HepG2 (cell line): ENCODE results near the gene HPCAL1. TPM values are rescaled to one million over a fixed set of nuclear protein-coding genes. Genes with fewer than 3 reads are reported as not detected.

Experiments used
- ATAC-seq: fragments of 200-7000 bp; cut with Tn5 transposase; 3 replicates; pipeline ENCODE4 v1.9.1; 2020; ENCODE audit warnings: mild to moderate bottlenecking, moderate library complexity
- BruUV-seq: library from RNA; stranded (reverse); fragments of 400-500 nt; replicated peaks from 2 replicates; lab custom pipeline; 2021; lab: Mats Ljungman, UMichigan
- CTCF ChIA-PET: fragments of 300-600 bp; formaldehyde crosslinking; extraction: SDS; loops from one replicate; lab custom pipeline; 2021; ENCODE audit warnings: low total read pairs, inconsistent platforms, low intra/inter-chr PET ratio; lab: Yijun Ruan, JAX
- POLR2A ChIA-PET: fragments of 350-600 bp; sonication (Branson Sonifier 250); formaldehyde crosslinking; loops from one replicate; lab custom pipeline; 2020; ENCODE audit warnings: antibody characterized with exemption, inconsistent platforms; lab: Yijun Ruan, JAX
- DNase-seq: peaks from one replicate; pipeline ENCODE4 v3.0.0-alpha.2; 2015; ENCODE audit warnings: low spot score
- FAIRE-seq: peaks from 3 replicates; lab custom pipeline; 2011; peaks lifted over from hg19 to GRCh38; lab: Jason Lieb, UNC
- H2AFZ ChIP-seq: one replicate; pipeline ENCODE4 v1.6.1; 2011; ENCODE audit warnings: low read length, inconsistent platforms
- H3K27ac ChIP-seq: fragments of 300-600 bp; 3 replicates; pipeline ENCODE4 v1.8.0; 2011; ENCODE audit warnings: mixed run types, mild to moderate bottlenecking, mixed read lengths, low read length, inconsistent platforms; ENCODE audit not compliant: insufficient read depth; ENCODE audit errors: extremely low read length
- H3K27me3 ChIP-seq, 2 experiments: fragments of 200-600 bp in 1 of 2; 2 replicates in 1 of 2; 3 replicates in 1 of 2; pipeline versions ENCODE4 v1.6.0 to v1.8.0; 2011; ENCODE audit warnings: low read length in 2 of 2, mild to moderate bottlenecking in 2 of 2, moderate library complexity in 2 of 2, inconsistent platforms in 1 of 2; ENCODE audit not compliant: insufficient read depth in 2 of 2, control insufficient read depth in 1 of 2
- H3K36me3 ChIP-seq, 2 experiments: fragments of 200-600 bp in 1 of 2; replicated peaks in 1 of 2; 2 replicates in 1 of 2; 3 replicates in 1 of 2; pipeline versions ENCODE4 v1.5.1 to v1.8.0; 2011; ENCODE audit warnings: low read length in 2 of 2, inconsistent platforms in 1 of 2; ENCODE audit not compliant: insufficient read depth in 2 of 2, control insufficient read depth in 1 of 2
- H3K4me1 ChIP-seq: 2 replicates; pipeline ENCODE4 v1.5.1; 2012; ENCODE audit warnings: low read length, inconsistent platforms; ENCODE audit not compliant: insufficient read depth
- H3K4me2 ChIP-seq: 2 replicates; pipeline ENCODE4 v1.6.0; 2011; ENCODE audit warnings: low read depth, low read length, inconsistent platforms
- H3K4me3 ChIP-seq, 3 experiments: fragments of 200-600 bp in 1 of 3; sonication (generic), shearing (Covaris generic) in 1 of 3; replicated peaks in 1 of 3; 2 replicates each; pipeline ENCODE4 v1.5.1; 2011 to 2016; ENCODE audit warnings: low read length in 3 of 3, inconsistent platforms in 2 of 3, low read depth in 2 of 3, mild to moderate bottlenecking in 2 of 3, control low read depth in 1 of 3, mixed read lengths in 1 of 3; ENCODE audit not compliant: insufficient read depth in 1 of 3
- H3K79me2 ChIP-seq: one replicate; pipeline ENCODE4 v1.6.1; 2011; ENCODE audit warnings: low read length, inconsistent platforms; ENCODE audit not compliant: insufficient read depth
- H3K9ac ChIP-seq: 2 replicates; pipeline ENCODE4 v1.6.0; 2011; ENCODE audit warnings: mild to moderate bottlenecking, low read depth, low read length, inconsistent platforms; ENCODE audit not compliant: insufficient read depth
- H3K9me3 ChIP-seq: 2 replicates; pipeline ENCODE4 v1.5.1; 2012; ENCODE audit warnings: mild to moderate bottlenecking, low read length
- H4K20me1 ChIP-seq: 2 replicates; pipeline ENCODE4 v1.6.0; 2011; ENCODE audit warnings: inconsistent platforms, mild to moderate bottlenecking, low read length, moderate library complexity; ENCODE audit not compliant: insufficient read depth
- ATAD3A ChIP-seq: sonication (generic); formaldehyde crosslinking; IDR thresholded peaks from 2 replicates; pipeline ENCODE4 v1.4.0; 2020; ENCODE audit warnings: missing genetic modification reagents
- CREM ChIP-seq, 2 experiments: sonication (generic) in 1 of 2; formaldehyde crosslinking in 1 of 2; IDR thresholded peaks; 2 replicates each; pipeline versions ENCODE4 v1.4.0 to v1.6.1; 2016 to 2020; ENCODE audit warnings: antibody characterized with exemption in 1 of 2, mild to moderate bottlenecking in 1 of 2, missing genetic modification reagents in 1 of 2
- GFI1 ChIP-seq: sonication (generic); formaldehyde crosslinking; IDR thresholded peaks from 2 replicates; pipeline ENCODE4 v1.5.0; 2020; ENCODE audit warnings: missing genetic modification reagents, mild to moderate bottlenecking, borderline replicate concordance
- ONECUT2 ChIP-seq: sonication (generic); formaldehyde crosslinking; IDR thresholded peaks from 2 replicates; pipeline ENCODE4 v1.4.0; 2020; ENCODE audit warnings: missing genetic modification reagents
- REL ChIP-seq: sonication (generic); formaldehyde crosslinking; conservative IDR thresholded peaks from 2 replicates; pipeline ENCODE4 v1.8.0; 2022; ENCODE audit warnings: mild to moderate bottlenecking, missing genetic modification reagents, moderate library complexity
- SALL1 ChIP-seq: sonication (generic); formaldehyde crosslinking; IDR thresholded peaks from 2 replicates; pipeline ENCODE4 v1.8.0; 2022; ENCODE audit warnings: mild to moderate bottlenecking, missing genetic modification reagents
- ZNF121 ChIP-seq: sonication (generic); formaldehyde crosslinking; IDR thresholded peaks from 2 replicates; pipeline ENCODE4 v1.5.0; 2020; ENCODE audit warnings: mild to moderate bottlenecking, missing genetic modification reagents
- WGBS: methylation state at CpG from one replicate; pipeline ENCODE4 v1.1.6; 2017; ENCODE audit warnings: low lambda C conversion rate; 5-methylcytosine and 5-hydroxymethylcytosine counted together
- in situ Hi-C: cut with HindIII; loops from 2 replicates; pipeline ENCODE4 v1.10.0; 2017; ENCODE audit warnings: low pct_unique_long_range_greater_than_20kb; ENCODE audit not compliant: extremely low pct_ligation_motif_present
- intact Hi-C: fragments of 100-400 bp; cut with micrococcal nuclease; formaldehyde crosslinking; loops from one replicate; pipeline ENCODE4 v1.10.0; 2022; ENCODE audit not compliant: unreplicated experiment
- polyA plus RNA-seq, 8 experiments: library from polyadenylated mRNA; depleted of rRNA in 3 of 8; stranded (reverse) in 7 of 8; unstranded in 1 of 8; fragments of >200 nt; fragmentation: Illumina TruSeq in 4 of 8; extraction: Trizol in 4 of 8; gene quantifications; 2 replicates each; pipeline versions ENCODE4 v1.2.1 to v1.2.3, GENCODE V29; 2011 to 2016; ENCODE audit warnings: low read depth in 4 of 8, missing spikeins in 1 of 8, mixed read lengths in 1 of 8; ENCODE audit not compliant: insufficient read depth in 1 of 8
- total RNA-seq, 5 experiments: library from RNA; depleted of rRNA; stranded (reverse); fragments of >200 nt; fragmentation: Illumina TruSeq; extraction: Trizol; gene quantifications; 2 replicates each; pipeline ENCODE4 v1.2.3, GENCODE V29; 2016; ENCODE audit warnings: low read depth in 1 of 5
- TF ChIP-seq, protein P1 (sequence below): sonication (generic); formaldehyde crosslinking; IDR thresholded peaks from 2 replicates; pipeline ENCODE4 v1.5.0; 2020; ENCODE audit warnings: mild to moderate bottlenecking, missing genetic modification reagents
- TF ChIP-seq, protein P2 (sequence below): sonication (generic); formaldehyde crosslinking; conservative IDR thresholded peaks from 2 replicates; pipeline ENCODE4 v1.8.1; 2023; ENCODE audit warnings: missing genetic modification reagents
- TF ChIP-seq, protein P3 (sequence below): IDR thresholded peaks from 2 replicates; pipeline ENCODE4 v1.6.1; 2018; ENCODE audit warnings: missing genetic modification reagents, mild to moderate bottlenecking, missing compliant biosample characterization
- TF ChIP-seq, protein P4 (sequence below): sonication (generic); formaldehyde crosslinking; conservative IDR thresholded peaks from 2 replicates; pipeline ENCODE4 v1.4.0; 2020; ENCODE audit warnings: mild to moderate bottlenecking, missing genetic modification reagents, moderate library complexity
- TF ChIP-seq, protein P5 (sequence below): fragments of 450-650 bp; IDR thresholded peaks from 2 replicates; pipeline ENCODE4 v1.6.1; 2017

Gene HPCAL1
- total and polyA plus RNA-seq, 2 of the 13 experiments (the other 11 are each of a cell fraction or from before 2014, with no cell fraction given): 29.5 to 29.9 TPM

DNA sequence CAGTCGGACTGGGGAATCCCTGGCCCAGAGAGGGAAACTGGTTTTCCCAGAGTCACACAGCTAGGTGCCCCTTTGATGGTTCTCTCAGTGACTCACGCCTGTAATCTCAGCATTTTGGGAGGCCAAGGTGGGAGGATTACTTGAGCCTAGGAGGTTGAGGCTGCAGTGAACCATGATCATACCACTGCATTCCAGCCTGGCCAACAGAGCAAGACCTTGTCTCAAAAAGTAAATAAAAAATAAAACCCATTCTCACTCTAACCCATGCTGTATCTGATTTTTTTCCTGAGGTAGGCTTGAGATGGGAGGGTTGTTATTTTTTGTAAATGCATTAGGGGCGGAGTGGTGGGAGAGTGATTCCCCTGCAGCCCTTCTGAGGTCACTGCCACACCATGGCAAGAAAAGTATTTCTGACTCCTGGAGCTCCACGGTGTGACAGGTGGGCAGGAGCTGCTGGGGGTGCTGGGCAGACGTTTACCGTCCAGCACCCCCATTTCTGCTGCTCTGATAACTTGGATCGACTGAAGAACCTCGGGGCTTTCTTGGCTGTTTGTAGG, 60.3 kb downstream of the HPCAL1 start:
- ChIA-PET CTCF (no interaction called here), POLR2A (no interaction called here)
- in situ Hi-C loops (no loop called here), intact Hi-C loops (no loop called here)
- no peak overlapping the region for H3K4me2 ChIP-seq
- DNase-seq (no peak), ATAC-seq (no peak), FAIRE-seq (no peak)
- no peak overlapping the region for H3K27ac ChIP-seq
- H2AFZ ChIP-seq: no peak overlapping the region
- H3K9ac ChIP-seq: no peak overlapping the region
- 88% methylated on average over 8 of the region's 8 CpGs for WGBS
- H3K36me3 ChIP-seq: peaks cover 2 to 4% of the 10 kb centered on the region in 2 experiments; a peak in 1 of 5 replicates
- no peaks in the 10 kb centered on the region for H3K27me3 ChIP-seq
- peaks cover 49% of the 10 kb centered on the region for H4K20me1 ChIP-seq
- H3K4me3 ChIP-seq: no peak overlapping the region
- no peaks in the 10 kb centered on the region for H3K9me3 ChIP-seq
- H3K4me1 ChIP-seq: peaks cover 58% of the 10 kb centered on the region
- BruUV-seq: no TSS peak
- H3K79me2 ChIP-seq: peaks cover 2% of the 10 kb centered on the region
- TF ChIP-seq ZNF121 (CRISPR knock-in tag) (peak; percentile 45; the same call in 1 of the 2 replicates), GFI1 (CRISPR knock-in tag) (no peak), ONECUT2 (no peak), REL (CRISPR knock-in tag) (no peak), ATAD3A (CRISPR knock-in tag) (no peak), SALL1 (CRISPR knock-in tag) (no peak), CREM (IDR thresholded peaks at IDR 0.05) (no peak), CREM (CRISPR knock-in tag; IDR thresholded peaks at IDR 0.05) (no peak)
- TF ChIP-seq, protein P1, sequence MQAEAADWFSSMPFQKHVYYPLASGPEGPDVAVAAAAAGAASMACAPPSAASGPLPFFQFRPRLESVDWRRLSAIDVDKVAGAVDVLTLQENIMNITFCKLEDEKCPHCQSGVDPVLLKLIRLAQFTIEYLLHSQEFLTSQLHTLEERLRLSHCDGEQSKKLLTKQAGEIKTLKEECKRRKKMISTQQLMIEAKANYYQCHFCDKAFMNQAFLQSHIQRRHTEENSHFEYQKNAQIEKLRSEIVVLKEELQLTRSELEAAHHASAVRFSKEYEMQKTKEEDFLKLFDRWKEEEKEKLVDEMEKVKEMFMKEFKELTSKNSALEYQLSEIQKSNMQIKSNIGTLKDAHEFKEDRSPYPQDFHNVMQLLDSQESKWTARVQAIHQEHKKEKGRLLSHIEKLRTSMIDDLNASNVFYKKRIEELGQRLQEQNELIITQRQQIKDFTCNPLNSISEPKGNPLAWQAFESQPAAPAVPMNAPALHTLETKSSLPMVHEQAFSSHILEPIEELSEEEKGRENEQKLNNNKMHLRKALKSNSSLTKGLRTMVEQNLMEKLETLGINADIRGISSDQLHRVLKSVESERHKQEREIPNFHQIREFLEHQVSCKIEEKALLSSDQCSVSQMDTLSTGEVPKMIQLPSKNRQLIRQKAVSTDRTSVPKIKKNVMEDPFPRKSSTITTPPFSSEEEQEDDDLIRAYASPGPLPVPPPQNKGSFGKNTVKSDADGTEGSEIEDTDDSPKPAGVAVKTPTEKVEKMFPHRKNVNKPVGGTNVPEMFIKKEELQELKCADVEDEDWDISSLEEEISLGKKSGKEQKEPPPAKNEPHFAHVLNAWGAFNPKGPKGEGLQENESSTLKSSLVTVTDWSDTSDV (CRISPR knock-in tag): no peak
- TF ChIP-seq, protein P2, sequence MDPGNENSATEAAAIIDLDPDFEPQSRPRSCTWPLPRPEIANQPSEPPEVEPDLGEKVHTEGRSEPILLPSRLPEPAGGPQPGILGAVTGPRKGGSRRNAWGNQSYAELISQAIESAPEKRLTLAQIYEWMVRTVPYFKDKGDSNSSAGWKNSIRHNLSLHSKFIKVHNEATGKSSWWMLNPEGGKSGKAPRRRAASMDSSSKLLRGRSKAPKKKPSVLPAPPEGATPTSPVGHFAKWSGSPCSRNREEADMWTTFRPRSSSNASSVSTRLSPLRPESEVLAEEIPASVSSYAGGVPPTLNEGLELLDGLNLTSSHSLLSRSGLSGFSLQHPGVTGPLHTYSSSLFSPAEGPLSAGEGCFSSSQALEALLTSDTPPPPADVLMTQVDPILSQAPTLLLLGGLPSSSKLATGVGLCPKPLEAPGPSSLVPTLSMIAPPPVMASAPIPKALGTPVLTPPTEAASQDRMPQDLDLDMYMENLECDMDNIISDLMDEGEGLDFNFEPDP (CRISPR knock-in tag): 0 out of 2 replicates have a peak, but pooled peaks have one; percentile 73
- TF ChIP-seq, protein P3, sequence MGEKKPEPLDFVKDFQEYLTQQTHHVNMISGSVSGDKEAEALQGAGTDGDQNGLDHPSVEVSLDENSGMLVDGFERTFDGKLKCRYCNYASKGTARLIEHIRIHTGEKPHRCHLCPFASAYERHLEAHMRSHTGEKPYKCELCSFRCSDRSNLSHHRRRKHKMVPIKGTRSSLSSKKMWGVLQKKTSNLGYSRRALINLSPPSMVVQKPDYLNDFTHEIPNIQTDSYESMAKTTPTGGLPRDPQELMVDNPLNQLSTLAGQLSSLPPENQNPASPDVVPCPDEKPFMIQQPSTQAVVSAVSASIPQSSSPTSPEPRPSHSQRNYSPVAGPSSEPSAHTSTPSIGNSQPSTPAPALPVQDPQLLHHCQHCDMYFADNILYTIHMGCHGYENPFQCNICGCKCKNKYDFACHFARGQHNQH (CRISPR knock-in tag): no peak
- TF ChIP-seq, protein P4, sequence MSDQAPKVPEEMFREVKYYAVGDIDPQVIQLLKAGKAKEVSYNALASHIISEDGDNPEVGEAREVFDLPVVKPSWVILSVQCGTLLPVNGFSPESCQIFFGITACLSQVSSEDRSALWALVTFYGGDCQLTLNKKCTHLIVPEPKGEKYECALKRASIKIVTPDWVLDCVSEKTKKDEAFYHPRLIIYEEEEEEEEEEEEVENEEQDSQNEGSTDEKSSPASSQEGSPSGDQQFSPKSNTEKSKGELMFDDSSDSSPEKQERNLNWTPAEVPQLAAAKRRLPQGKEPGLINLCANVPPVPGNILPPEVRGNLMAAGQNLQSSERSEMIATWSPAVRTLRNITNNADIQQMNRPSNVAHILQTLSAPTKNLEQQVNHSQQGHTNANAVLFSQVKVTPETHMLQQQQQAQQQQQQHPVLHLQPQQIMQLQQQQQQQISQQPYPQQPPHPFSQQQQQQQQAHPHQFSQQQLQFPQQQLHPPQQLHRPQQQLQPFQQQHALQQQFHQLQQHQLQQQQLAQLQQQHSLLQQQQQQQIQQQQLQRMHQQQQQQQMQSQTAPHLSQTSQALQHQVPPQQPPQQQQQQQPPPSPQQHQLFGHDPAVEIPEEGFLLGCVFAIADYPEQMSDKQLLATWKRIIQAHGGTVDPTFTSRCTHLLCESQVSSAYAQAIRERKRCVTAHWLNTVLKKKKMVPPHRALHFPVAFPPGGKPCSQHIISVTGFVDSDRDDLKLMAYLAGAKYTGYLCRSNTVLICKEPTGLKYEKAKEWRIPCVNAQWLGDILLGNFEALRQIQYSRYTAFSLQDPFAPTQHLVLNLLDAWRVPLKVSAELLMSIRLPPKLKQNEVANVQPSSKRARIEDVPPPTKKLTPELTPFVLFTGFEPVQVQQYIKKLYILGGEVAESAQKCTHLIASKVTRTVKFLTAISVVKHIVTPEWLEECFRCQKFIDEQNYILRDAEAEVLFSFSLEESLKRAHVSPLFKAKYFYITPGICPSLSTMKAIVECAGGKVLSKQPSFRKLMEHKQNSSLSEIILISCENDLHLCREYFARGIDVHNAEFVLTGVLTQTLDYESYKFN: no peak
- TF ChIP-seq, protein P5, sequence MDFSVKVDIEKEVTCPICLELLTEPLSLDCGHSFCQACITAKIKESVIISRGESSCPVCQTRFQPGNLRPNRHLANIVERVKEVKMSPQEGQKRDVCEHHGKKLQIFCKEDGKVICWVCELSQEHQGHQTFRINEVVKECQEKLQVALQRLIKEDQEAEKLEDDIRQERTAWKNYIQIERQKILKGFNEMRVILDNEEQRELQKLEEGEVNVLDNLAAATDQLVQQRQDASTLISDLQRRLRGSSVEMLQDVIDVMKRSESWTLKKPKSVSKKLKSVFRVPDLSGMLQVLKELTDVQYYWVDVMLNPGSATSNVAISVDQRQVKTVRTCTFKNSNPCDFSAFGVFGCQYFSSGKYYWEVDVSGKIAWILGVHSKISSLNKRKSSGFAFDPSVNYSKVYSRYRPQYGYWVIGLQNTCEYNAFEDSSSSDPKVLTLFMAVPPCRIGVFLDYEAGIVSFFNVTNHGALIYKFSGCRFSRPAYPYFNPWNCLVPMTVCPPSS: no peak
